Measurements from ENCODE around the gene CMTM2. TPM values are rescaled to one million over a fixed set of nuclear protein-coding genes. Genes with fewer than 3 reads are reported as not detected.
"Not testable (repeated sequence)": the region's sequence is repeated elsewhere in the genome, so short reads cannot be mapped to it uniquely, and the experiment has no call there.

The CMTM2 gene
- total and polyA plus RNA-seq, 3 experiments from 2014 or later, result 0.22 to 0.24 TPM; not detected in 1

GRCh38 chr16:66567270-66567669 lies 12.0 kb upstream of the CMTM2 start:
- H3K27ac ChIP-seq (ENCODE audit: low read depth, low read length); H3K4me3 Mint-ChIP-seq; POLR2A ChIA-PET; DNase-seq; H3K9me3 Mint-ChIP-seq; H3K27me3 Mint-ChIP-seq; H3K9me3 ChIP-seq (ENCODE audit: low read length); H3K27me3 ChIP-seq (ENCODE audit: insufficient read depth, low read length, poor library complexity, severe bottlenecking); H3K4me3 ChIP-seq (ENCODE audit: low read length); CTCF ChIA-PET: not testable (repeated sequence)
- Histone ChIP-seq H3K36me3 (ENCODE audit: insufficient read depth, low read length) (peaks cover 12% of the 10 kb centered on the region), H3K4me1 (ENCODE audit: insufficient read depth, low read length) (peaks cover 14% of the 10 kb centered on the region)
- Mint-ChIP-seq H3K4me1 (peaks cover 28 to 64% (median 57%) of the 10 kb centered on the region in 3 donors), H3K27ac (peak overlapping the region in 2 of 8 donors; percentile 43 to 44), H3K36me3 (peaks cover 4 to 53% (median 13%) of the 10 kb centered on the region in 3 donors)

- H3K27ac ChIP-seq (ENCODE audit: low read depth, low read length), result no peak overlapping the region
- H3K4me3 ChIP-seq (ENCODE audit: low read length), result no peak overlapping the region
- no peaks in the 10 kb centered on the region for H3K9me3 Mint-ChIP-seq
- H3K4me3 Mint-ChIP-seq, result no peak overlapping the region
- H3K36me3 ChIP-seq (ENCODE audit: insufficient read depth, low read length), result peaks cover 12% of the 10 kb centered on the region
- ChIA-PET CTCF (no interaction called here), POLR2A (no interaction called here)
- no peak overlapping the region for H3K27ac Mint-ChIP-seq
- peaks cover 4 to 51% (median 13%) of the 10 kb centered on the region in 3 donors for H3K36me3 Mint-ChIP-seq
- no peak for DNase-seq
- H3K4me1 Mint-ChIP-seq, result peaks cover 18 to 61% (median 49%) of the 10 kb centered on the region in 3 donors
- no peaks in the 10 kb centered on the region for H3K27me3 Mint-ChIP-seq
- peaks cover 3% of the 10 kb centered on the region for H3K4me1 ChIP-seq (ENCODE audit: insufficient read depth, low read length)
- H3K9me3 ChIP-seq (ENCODE audit: low read length), result no peaks in the 10 kb centered on the region
- no peaks in the 10 kb centered on the region for H3K27me3 ChIP-seq (ENCODE audit: insufficient read depth, low read length, poor library complexity, severe bottlenecking)
These were observed 10.9 kb upstream of the CMTM2 start for GRCh38 chr16:66568355-66568754.

- peaks cover 7% of the 10 kb centered on the region for H3K36me3 ChIP-seq (ENCODE audit: insufficient read depth, low read length)
- Mint-ChIP-seq H3K4me3 (no peak overlapping the region), H3K36me3 (peaks cover 4 to 44% (median 11%) of the 10 kb centered on the region in 3 donors), H3K9me3 (no peaks in the 10 kb centered on the region), H3K27ac (peak overlapping the region in 5 of 8 donors; percentile 14 to 87 (median 35)), H3K27me3 (no peaks in the 10 kb centered on the region), H3K4me1 (peaks cover 13 to 54% (median 41%) of the 10 kb centered on the region in 3 donors)
- no peak overlapping the region for H3K27ac ChIP-seq (ENCODE audit: low read depth, low read length)
- POLR2A ChIA-PET, result interaction anchor here (0.8 kb wide), 1 partner anchor 35 kb away, joined by 3 read pairs; no protein-coding TSS in a partner anchor
- CTCF ChIA-PET, result interaction anchor here (0.8 to 1.4 kb wide), 2 partner anchors 10 to 164 kb away, joined by 3 to 5 read pairs; partner anchors contain the start of gene CMTM2
- H3K9me3 ChIP-seq (ENCODE audit: low read length), result no peaks in the 10 kb centered on the region
- H3K4me1 ChIP-seq (ENCODE audit: insufficient read depth, low read length), result no peaks in the 10 kb centered on the region
- H3K27me3 ChIP-seq (ENCODE audit: insufficient read depth, low read length, poor library complexity, severe bottlenecking), result no peaks in the 10 kb centered on the region
- no peak overlapping the region for H3K4me3 ChIP-seq (ENCODE audit: low read length)
- DNase-seq, result no peak
These were observed 10.1 kb upstream of the CMTM2 start for GRCh38 chr16:66569131-66569530.

- ChIA-PET POLR2A (interaction anchor here (0.5 to 0.8 kb wide), 3 partner anchors 10 to 1968 kb away, joined by 3 read pairs; partner anchors contain the start of gene CMTM2), CTCF (interaction anchor here (0.8 to 1.9 kb wide), 4 partner anchors 9 to 165 kb away, joined by 3 to 5 read pairs (median 4); partner anchors contain the start of genes CKLF and CMTM2)
- Histone ChIP-seq H3K9me3 (ENCODE audit: low read length) (no peaks in the 10 kb centered on the region), H3K36me3 (ENCODE audit: insufficient read depth, low read length) (peaks cover 3% of the 10 kb centered on the region), H3K27ac (ENCODE audit: low read depth, low read length) (no peak overlapping the region), H3K4me3 (ENCODE audit: low read length) (no peak overlapping the region), H3K4me1 (ENCODE audit: insufficient read depth, low read length) (no peaks in the 10 kb centered on the region), H3K27me3 (ENCODE audit: insufficient read depth, low read length, poor library complexity, severe bottlenecking) (no peaks in the 10 kb centered on the region)
- Mint-ChIP-seq H3K27ac (peak overlapping the region in 7 of 8 donors; percentile 15 to 87 (median 34)), H3K4me3 (no peak overlapping the region), H3K9me3 (no peaks in the 10 kb centered on the region), H3K36me3 (peaks cover 4 to 40% (median 11%) of the 10 kb centered on the region in 3 donors), H3K4me1 (peaks cover 11 to 58% (median 37%) of the 10 kb centered on the region in 3 donors), H3K27me3 (no peaks in the 10 kb centered on the region)
- DNase-seq, result no peak
These were observed 9.3 kb upstream of the CMTM2 start for GRCh38 chr16:66569827-66570405.

GRCh38 chr16:66572356-66572755 lies 6.9 kb upstream of the CMTM2 start:
- Histone ChIP-seq H3K4me1 (ENCODE audit: insufficient read depth, low read length) (no peaks in the 10 kb centered on the region), H3K36me3 (ENCODE audit: insufficient read depth, low read length) (no peaks in the 10 kb centered on the region), H3K4me3 (ENCODE audit: low read length) (no peak overlapping the region), H3K27ac (ENCODE audit: low read depth, low read length) (no peak overlapping the region), H3K9me3 (ENCODE audit: low read length) (no peaks in the 10 kb centered on the region), H3K27me3 (ENCODE audit: insufficient read depth, low read length, poor library complexity, severe bottlenecking) (no peaks in the 10 kb centered on the region)
- CTCF ChIA-PET, result interaction anchor here (2.3 kb wide), 1 partner anchor 9 kb away, joined by 9 read pairs; no protein-coding TSS in a partner anchor
- H3K27me3 Mint-ChIP-seq, result no peaks in the 10 kb centered on the region
- peaks cover 6 to 52% (median 33%) of the 10 kb centered on the region in 3 donors for H3K4me1 Mint-ChIP-seq
- no peak overlapping the region for H3K4me3 Mint-ChIP-seq
- POLR2A ChIA-PET, result no interaction called here
- peak overlapping the region in 7 of 8 donors; percentile 45 to 98 (median 73) for H3K27ac Mint-ChIP-seq
- peaks cover under 1 to 16% (median 3%) of the 10 kb centered on the region in 3 donors for H3K36me3 Mint-ChIP-seq
- no peaks in the 10 kb centered on the region for H3K9me3 Mint-ChIP-seq
- no peak for DNase-seq

GRCh38 chr16:66574081-66574480 lies 5.2 kb upstream of the CMTM2 start:
- Histone ChIP-seq H3K4me3 (ENCODE audit: low read length) (no peak overlapping the region), H3K27ac (ENCODE audit: low read depth, low read length) (no peak overlapping the region), H3K9me3 (ENCODE audit: low read length) (no peaks in the 10 kb centered on the region), H3K36me3 (ENCODE audit: insufficient read depth, low read length) (no peaks in the 10 kb centered on the region), H3K27me3 (ENCODE audit: insufficient read depth, low read length, poor library complexity, severe bottlenecking) (no peaks in the 10 kb centered on the region), H3K4me1 (ENCODE audit: insufficient read depth, low read length) (no peaks in the 10 kb centered on the region)
- POLR2A ChIA-PET, result no interaction called here
- H3K27me3 Mint-ChIP-seq, result peaks cover 3 to 4% of the 10 kb centered on the region in 2 donors
- H3K36me3 Mint-ChIP-seq, result peaks cover 0 to 9% (median 0%) of the 10 kb centered on the region in 3 donors
- no peak overlapping the region for H3K4me3 Mint-ChIP-seq
- H3K27ac Mint-ChIP-seq, result peak overlapping the region in 2 of 8 donors; percentile 11 to 53
- CTCF ChIA-PET, result interaction anchor here (0.9 to 2.3 kb wide), 6 partner anchors 10 to 40 kb away, joined by 3 to 9 read pairs (median 4); no protein-coding TSS in a partner anchor
- no peak for DNase-seq
- H3K9me3 Mint-ChIP-seq, result no peaks in the 10 kb centered on the region
- H3K4me1 Mint-ChIP-seq, result peaks cover 13 to 58% (median 43%) of the 10 kb centered on the region in 3 donors

- Histone ChIP-seq H3K9me3 (ENCODE audit: low read length) (no peaks in the 10 kb centered on the region), H3K27me3 (ENCODE audit: insufficient read depth, low read length, poor library complexity, severe bottlenecking) (no peaks in the 10 kb centered on the region), H3K27ac (ENCODE audit: low read depth, low read length) (no peak overlapping the region), H3K4me3 (ENCODE audit: low read length) (no peak overlapping the region), H3K4me1 (ENCODE audit: insufficient read depth, low read length) (no peaks in the 10 kb centered on the region), H3K36me3 (ENCODE audit: insufficient read depth, low read length) (no peaks in the 10 kb centered on the region)
- H3K27me3 Mint-ChIP-seq, result peaks cover 3 to 4% of the 10 kb centered on the region in 2 donors
- no peaks in the 10 kb centered on the region for H3K9me3 Mint-ChIP-seq
- peaks cover 0 to 7% (median 0%) of the 10 kb centered on the region in 3 donors for H3K36me3 Mint-ChIP-seq
- DNase-seq, result no peak
- peaks cover 15 to 58% (median 38%) of the 10 kb centered on the region in 3 donors for H3K4me1 Mint-ChIP-seq
- POLR2A ChIA-PET, result no interaction called here
- CTCF ChIA-PET, result interaction anchor here (0.9 to 2.3 kb wide), 5 partner anchors 11 to 34 kb away, joined by 3 to 9 read pairs (median 4); no protein-coding TSS in a partner anchor
- H3K4me3 Mint-ChIP-seq, result no peak overlapping the region
- H3K27ac Mint-ChIP-seq, result peak overlapping the region in 3 of 8 donors; percentile 19 to 63 (median 37)
These were observed 4.7 kb upstream of the CMTM2 start for GRCh38 chr16:66574531-66574930.

GRCh38 chr16:66575060-66575459 lies 4.2 kb upstream of the CMTM2 start:
- Histone ChIP-seq H3K27ac (ENCODE audit: low read depth, low read length) (no peak overlapping the region), H3K4me1 (ENCODE audit: insufficient read depth, low read length) (no peaks in the 10 kb centered on the region), H3K4me3 (ENCODE audit: low read length) (no peak overlapping the region), H3K9me3 (ENCODE audit: low read length) (no peaks in the 10 kb centered on the region), H3K36me3 (ENCODE audit: insufficient read depth, low read length) (no peaks in the 10 kb centered on the region), H3K27me3 (ENCODE audit: insufficient read depth, low read length, poor library complexity, severe bottlenecking) (no peaks in the 10 kb centered on the region)
- H3K9me3 Mint-ChIP-seq, result no peaks in the 10 kb centered on the region
- H3K27me3 Mint-ChIP-seq, result peaks cover 4 to 6% of the 10 kb centered on the region in 2 donors
- peaks cover 17 to 58% (median 36%) of the 10 kb centered on the region in 3 donors for H3K4me1 Mint-ChIP-seq
- no peak for DNase-seq
- H3K36me3 Mint-ChIP-seq, result peaks cover 0 to 7% (median 0%) of the 10 kb centered on the region in 3 donors
- ChIA-PET POLR2A (interaction anchor here (0.5 kb wide), 1 partner anchor 53 kb away, joined by 4 read pairs; no protein-coding TSS in a partner anchor), CTCF (interaction anchor here (1.0 to 1.9 kb wide), 7 partner anchors 10 to 169 kb away, joined by 3 to 5 read pairs (median 3); partner anchors contain the start of gene CKLF)
- no peak overlapping the region for H3K4me3 Mint-ChIP-seq
- H3K27ac Mint-ChIP-seq, result peak overlapping the region in 3 of 8 donors; percentile 19 to 63 (median 37)
